Osteocyte (in vitro differentiated cells): ENCODE measurements around the gene CLCA1. TPM values are rescaled to one million over a fixed set of nuclear protein-coding genes. Genes with fewer than 3 reads are reported as not detected.

Experiments used
- DNase-seq: peaks from one replicate; pipeline ENCODE4 v3.0.0; 2021; ENCODE audit warnings: mixed read lengths; ENCODE audit not compliant: unreplicated experiment; ENCODE audit errors: extremely low spot score
- H3K27ac Mint-ChIP-seq: one replicate; pipeline ENCODE4 v1.8.0; 2021; ENCODE audit warnings: mild to moderate bottlenecking, mixed read lengths; ENCODE audit not compliant: unreplicated experiment
- H3K27me3 Mint-ChIP-seq: one replicate; pipeline ENCODE4 v1.8.0; 2021; ENCODE audit warnings: mixed read lengths; ENCODE audit not compliant: unreplicated experiment
- H3K36me3 Mint-ChIP-seq: one replicate; pipeline ENCODE4 v1.8.0; 2021; ENCODE audit warnings: mixed read lengths; ENCODE audit not compliant: unreplicated experiment
- H3K4me1 Mint-ChIP-seq: one replicate; pipeline ENCODE4 v1.8.0; 2021; ENCODE audit warnings: mixed read lengths; ENCODE audit not compliant: unreplicated experiment
- H3K4me3 Mint-ChIP-seq: one replicate; pipeline ENCODE4 v1.8.0; 2021; ENCODE audit warnings: mild to moderate bottlenecking, moderate library complexity, mixed read lengths; ENCODE audit not compliant: unreplicated experiment
- H3K9me3 Mint-ChIP-seq: one replicate; pipeline ENCODE4 v1.8.0; 2021; ENCODE audit warnings: mixed read lengths; ENCODE audit not compliant: unreplicated experiment
- total RNA-seq: library from RNA; stranded (reverse); gene quantifications from 2 replicates; pipeline ENCODE4 v1.2.1, GENCODE V29; 2021
- TF ChIP-seq, protein P1 (sequence below): fragments of 200-600 bp; sonication (generic); IDR thresholded peaks from 2 replicates; pipeline ENCODE4 v1.5.0; 2021; ENCODE audit warnings: antibody characterized with exemption, mild to moderate bottlenecking, moderate library complexity

CLCA1 gene
- total RNA-seq, 1 donor from 2014 or later = not detected

DNA sequence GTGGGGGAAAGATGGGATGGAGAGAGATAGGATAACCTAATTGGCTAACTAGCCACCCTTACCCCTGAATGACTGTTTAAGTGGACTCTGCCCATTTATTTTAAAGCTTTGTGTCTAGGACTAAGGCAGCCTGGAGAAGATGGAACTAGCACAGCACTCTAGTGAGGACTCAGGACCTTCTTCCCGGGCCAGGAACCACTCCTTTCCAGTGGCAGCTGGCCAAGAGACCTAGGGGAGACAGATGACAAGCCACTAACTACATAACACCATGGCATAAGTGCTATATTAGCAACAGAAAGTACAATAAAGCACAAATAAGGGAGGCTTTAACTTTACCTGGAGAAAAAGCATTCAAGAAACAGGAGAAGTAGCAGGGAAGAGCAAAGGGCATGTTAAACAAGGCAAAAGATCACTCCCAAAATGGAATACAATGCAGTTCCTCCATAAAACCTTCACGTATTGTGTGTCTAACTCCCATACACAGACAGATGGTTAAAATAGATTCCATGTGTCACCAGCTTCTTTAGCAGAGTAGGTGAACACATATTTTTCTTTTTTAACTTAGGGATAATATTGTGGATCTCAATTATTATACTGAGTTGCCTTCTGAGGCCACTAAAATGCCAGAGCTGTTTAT is 20.6 kb downstream of the CLCA1 start:
- H3K4me1 Mint-ChIP-seq = peaks cover 15% of the 10 kb centered on the region
- H3K36me3 Mint-ChIP-seq = no peaks in the 10 kb centered on the region
- TF ChIP-seq, protein P1, sequence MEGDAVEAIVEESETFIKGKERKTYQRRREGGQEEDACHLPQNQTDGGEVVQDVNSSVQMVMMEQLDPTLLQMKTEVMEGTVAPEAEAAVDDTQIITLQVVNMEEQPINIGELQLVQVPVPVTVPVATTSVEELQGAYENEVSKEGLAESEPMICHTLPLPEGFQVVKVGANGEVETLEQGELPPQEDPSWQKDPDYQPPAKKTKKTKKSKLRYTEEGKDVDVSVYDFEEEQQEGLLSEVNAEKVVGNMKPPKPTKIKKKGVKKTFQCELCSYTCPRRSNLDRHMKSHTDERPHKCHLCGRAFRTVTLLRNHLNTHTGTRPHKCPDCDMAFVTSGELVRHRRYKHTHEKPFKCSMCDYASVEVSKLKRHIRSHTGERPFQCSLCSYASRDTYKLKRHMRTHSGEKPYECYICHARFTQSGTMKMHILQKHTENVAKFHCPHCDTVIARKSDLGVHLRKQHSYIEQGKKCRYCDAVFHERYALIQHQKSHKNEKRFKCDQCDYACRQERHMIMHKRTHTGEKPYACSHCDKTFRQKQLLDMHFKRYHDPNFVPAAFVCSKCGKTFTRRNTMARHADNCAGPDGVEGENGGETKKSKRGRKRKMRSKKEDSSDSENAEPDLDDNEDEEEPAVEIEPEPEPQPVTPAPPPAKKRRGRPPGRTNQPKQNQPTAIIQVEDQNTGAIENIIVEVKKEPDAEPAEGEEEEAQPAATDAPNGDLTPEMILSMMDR = no peak
- no peaks in the 10 kb centered on the region for H3K9me3 Mint-ChIP-seq
- no peak for DNase-seq
- H3K4me3 Mint-ChIP-seq = no peak overlapping the region
- H3K27me3 Mint-ChIP-seq = peaks cover 5% of the 10 kb centered on the region
- H3K27ac Mint-ChIP-seq = no peak overlapping the region

DNA sequence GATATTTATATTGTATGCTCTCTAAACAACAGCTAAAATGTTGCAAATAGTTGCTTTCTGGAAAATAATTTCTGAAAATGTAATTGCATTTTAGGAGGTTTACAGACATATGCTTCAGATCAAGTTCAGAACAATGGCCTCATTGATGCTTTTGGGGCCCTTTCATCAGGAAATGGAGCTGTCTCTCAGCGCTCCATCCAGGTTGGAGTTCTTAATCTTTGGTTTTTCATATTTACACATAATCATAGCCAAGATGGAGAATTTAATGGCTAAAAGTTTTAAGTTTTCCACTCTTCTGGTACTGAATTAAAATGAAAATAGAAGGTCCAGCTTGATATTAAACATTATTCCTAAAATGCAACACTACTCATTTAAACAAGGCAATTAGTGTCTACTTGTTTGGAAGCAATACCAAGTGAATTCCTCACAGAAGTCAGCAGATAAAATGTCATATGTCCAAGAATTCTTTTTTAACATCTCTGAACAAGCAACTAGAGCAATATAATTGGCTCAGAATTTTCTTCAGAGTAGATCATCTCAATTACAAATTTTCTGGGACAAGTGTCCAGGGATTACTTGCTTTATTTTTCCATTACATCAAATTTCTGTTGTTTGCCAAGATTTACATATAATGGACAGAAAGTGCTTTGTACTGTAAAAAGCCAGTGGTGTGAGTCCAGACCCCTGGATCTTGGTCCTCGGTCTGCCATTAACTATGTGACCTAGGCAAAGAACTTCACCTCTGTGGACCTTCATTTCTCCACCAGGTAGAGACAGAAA is 22.6 kb downstream of the CLCA1 start:
- Mint-ChIP-seq H3K36me3 (no peaks in the 10 kb centered on the region), H3K9me3 (no peaks in the 10 kb centered on the region), H3K4me1 (peaks cover 15% of the 10 kb centered on the region), H3K27me3 (peaks cover 13% of the 10 kb centered on the region), H3K4me3 (no peak overlapping the region), H3K27ac (no peak overlapping the region)
- no peak for DNase-seq
- TF ChIP-seq, protein P1 = no peak

DNA sequence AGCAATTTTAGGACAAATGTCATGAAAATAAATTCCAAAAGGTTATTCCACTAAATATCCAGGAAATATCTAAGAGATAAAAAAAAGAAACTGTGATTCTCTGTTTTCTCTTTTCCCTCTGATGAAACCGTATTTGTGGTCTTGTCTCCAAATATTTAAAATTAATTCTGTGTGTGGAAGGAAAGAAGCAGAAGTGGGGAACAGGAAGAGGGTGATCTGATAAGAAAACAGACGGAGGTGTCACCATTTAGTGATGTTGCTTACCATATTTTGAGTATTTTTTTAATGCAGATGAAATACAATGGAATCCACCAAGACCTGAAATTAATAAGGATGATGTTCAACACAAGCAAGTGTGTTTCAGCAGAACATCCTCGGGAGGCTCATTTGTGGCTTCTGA is 29.6 kb downstream of the CLCA1 start:
- Mint-ChIP-seq H3K9me3 (no peaks in the 10 kb centered on the region), H3K27ac (no peak overlapping the region), H3K4me3 (no peak overlapping the region), H3K27me3 (peaks cover 26% of the 10 kb centered on the region), H3K36me3 (no peaks in the 10 kb centered on the region), H3K4me1 (peaks cover 10% of the 10 kb centered on the region)
- TF ChIP-seq, protein P1 = no peak
- no peak for DNase-seq

DNA sequence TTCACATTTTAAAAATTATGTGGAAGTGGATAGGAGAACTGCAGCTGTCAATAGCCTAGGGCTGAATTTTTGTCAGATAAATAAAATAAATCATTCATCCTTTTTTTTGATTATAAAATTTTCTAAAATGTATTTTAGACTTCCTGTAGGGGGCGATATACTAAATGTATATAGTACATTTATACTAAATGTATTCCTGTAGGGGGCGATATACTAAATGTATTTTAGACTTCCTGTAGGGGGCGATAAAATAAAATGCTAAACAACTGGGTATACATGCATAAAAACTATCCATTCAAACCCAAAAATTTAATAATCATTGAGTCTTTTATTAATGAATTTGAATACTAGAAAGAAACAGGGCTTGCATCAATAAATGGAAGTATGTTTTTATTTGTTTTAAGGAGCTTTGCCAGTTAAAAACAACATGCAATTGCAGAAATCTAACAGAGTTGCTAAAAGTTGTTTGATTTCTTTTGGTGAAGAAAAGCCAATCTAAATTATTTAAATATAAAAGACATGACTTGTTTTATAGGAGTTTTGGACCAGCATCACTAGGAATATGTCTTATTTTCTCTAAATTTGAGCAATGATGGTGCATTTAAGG is 31.4 kb downstream of the CLCA1 start:
- no peak overlapping the region for H3K4me3 Mint-ChIP-seq
- no peaks in the 10 kb centered on the region for H3K9me3 Mint-ChIP-seq
- peaks cover 16% of the 10 kb centered on the region for H3K4me1 Mint-ChIP-seq
- no peaks in the 10 kb centered on the region for H3K36me3 Mint-ChIP-seq
- no peak overlapping the region for H3K27ac Mint-ChIP-seq
- no peak for DNase-seq
- TF ChIP-seq, protein P1 = peak; percentile 83
- H3K27me3 Mint-ChIP-seq = peaks cover 25% of the 10 kb centered on the region

DNA sequence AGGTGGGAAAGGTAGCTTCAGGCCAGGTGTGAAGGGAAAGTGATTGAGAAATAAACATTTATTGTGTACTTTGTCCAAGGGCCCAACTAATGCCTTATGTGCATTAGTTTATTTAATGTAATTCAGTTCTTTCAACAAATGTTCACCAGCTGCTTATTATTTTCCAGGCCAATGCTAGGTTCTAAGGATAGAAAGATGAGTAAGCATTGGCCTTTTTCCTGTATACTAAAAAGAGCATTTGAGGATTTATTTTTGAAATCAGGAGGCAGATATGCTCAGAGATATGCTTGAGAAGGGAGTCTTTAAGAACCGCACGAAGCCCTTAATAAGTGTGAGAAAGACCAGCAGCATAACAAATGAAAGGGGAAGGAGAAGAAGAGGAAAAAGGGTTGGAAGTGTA is 32.0 kb downstream of the CLCA1 start:
- no peak for DNase-seq
- peaks cover 24% of the 10 kb centered on the region for H3K27me3 Mint-ChIP-seq
- H3K9me3 Mint-ChIP-seq = no peaks in the 10 kb centered on the region
- H3K4me1 Mint-ChIP-seq = peaks cover 16% of the 10 kb centered on the region
- no peak overlapping the region for H3K27ac Mint-ChIP-seq
- TF ChIP-seq, protein P1 = no peak
- no peaks in the 10 kb centered on the region for H3K36me3 Mint-ChIP-seq
- no peak overlapping the region for H3K4me3 Mint-ChIP-seq
